NOMO-1 (cell line): ENCODE results near the gene CMC1.

ENCODE experiments used
- DNase-seq, 2 experiments: peaks; one replicate each; lab custom pipeline; 2025; ENCODE audit not compliant: unreplicated experiment in 2 of 2; lab: John Stamatoyannopoulos, UW

Gene CMC1

DNA sequence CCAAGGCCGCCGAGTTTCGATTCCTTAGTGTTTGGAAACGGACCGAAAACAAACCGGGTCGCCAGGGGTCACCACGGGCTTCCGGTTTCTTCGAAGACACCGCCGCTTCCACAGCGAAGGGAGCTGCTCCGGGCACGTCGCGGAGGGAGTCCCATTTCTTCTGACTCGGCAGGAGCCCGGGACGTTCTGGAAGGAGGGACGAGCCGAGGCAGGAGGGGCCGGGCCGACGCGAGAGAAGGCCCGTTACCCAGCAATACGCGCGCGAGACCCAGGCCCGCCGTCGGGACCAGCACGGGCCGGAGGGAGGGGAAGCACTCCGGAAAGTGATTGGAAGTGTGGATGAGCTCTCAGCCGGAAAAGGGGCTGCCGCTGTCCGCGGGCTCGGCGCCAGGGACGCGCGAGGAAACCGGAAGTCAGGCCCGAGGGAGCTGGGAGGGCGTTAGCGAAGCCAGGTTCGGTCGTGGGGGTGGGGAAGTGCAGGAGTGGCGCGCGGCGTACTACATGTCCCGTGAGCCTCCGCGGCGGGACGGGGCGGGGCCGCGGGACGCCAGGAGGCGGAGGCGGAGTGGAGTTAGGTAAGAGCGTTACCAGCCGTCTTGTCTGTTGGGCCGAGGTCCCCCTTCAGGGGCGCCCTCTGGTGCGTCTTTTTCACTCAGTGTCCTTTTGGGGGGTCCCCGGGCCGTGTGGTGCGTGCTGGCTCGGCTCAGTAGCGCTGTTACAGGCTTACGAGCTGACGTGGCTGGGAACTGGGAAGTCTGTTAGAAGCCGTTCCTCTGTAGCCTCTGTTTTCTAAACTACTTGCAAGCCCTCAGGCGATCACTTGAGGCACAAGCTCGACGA, 107.4 kb downstream of the CMC1 start, which contains the start of the genes AZI2 and ZCWPW2:
AZI2 (minus strand) TSS at position 196 of the 840 bp plus-strand sequence. CDS start 8,207 bp downstream, outside the sequence.
ZCWPW2 (plus strand) TSS at position 93 of the 840 bp plus-strand sequence. CDS start 64,348 bp downstream, outside the sequence.
- peak; percentile 94 to 96 for DNase-seq

DNA sequence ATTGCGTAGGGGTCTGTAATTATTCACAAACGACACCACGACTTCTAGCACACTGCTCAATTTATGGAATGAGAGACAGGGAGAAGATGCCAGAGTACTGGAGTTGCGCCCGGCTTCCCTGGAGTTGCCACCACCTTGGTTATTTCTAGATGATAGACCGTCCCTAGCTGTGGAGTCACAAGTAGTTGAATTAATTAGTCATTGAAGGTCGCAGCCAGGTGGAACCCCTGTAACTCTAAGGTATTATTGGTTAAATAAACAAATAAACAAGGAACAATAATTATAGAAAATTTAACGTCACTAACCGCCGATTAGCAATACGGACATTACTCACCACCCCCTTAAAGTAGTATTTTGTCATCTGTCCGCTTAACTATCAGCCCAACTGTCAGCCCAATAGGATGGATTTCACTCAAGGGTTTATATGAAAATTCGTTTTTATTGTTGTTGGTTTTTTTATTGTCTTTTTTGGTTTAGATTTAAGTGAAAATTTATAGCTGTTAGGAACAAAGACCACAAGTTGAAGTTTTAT, 108.1 kb downstream of the CMC1 start:
- peak; percentile 37 to 41 for DNase-seq
